Gastrocnemius medialis (tissue), 4 donors: ENCODE measurements around the gene NETO2.

Experiments
- POLR2A ChIP-seq, 2 donors: fragments of 450-650 bp; IDR thresholded peaks; one replicate each; pipeline ENCODE4 v1.6.1; 2017; ENCODE audit warnings: antibody characterized with exemption in 2 of 2, mild to moderate bottlenecking in 2 of 2, moderate library complexity in 2 of 2
- TF ChIP-seq, protein P1 (sequence below), 5 experiments: fragments of 450-650 bp in 3 of 5; fragments of 200-600 bp in 2 of 5; sonication (generic) in 2 of 5; IDR thresholded peaks in 4 of 5; conservative IDR thresholded peaks in 1 of 5; 1 replicate in 4 of 5; 2 replicates in 1 of 5; pipeline ENCODE4 v1.5.1; 2016 to 2019; ENCODE audit warnings: antibody characterized with exemption in 5 of 5, mild to moderate bottlenecking in 3 of 5, moderate library complexity in 3 of 5

DNA sequence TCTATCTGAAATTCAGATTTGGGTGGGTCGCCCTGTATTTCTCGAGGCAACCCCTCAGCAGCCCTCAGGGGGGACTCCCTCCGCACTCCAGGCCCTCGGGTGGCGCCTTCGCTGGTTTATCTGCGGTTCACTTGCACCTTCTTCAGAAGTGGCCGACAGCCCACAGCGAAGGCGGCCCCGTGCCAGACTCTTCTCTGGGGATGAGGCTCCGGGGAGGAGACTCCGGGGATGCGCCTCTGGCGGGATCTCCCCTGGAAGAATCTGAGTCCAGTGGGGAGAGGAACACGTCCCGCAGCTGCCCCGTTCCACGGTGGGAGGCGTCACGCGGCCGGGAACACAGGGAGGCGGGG lies 106.4 kb downstream of the NETO2 start:
- TF ChIP-seq, protein P1, sequence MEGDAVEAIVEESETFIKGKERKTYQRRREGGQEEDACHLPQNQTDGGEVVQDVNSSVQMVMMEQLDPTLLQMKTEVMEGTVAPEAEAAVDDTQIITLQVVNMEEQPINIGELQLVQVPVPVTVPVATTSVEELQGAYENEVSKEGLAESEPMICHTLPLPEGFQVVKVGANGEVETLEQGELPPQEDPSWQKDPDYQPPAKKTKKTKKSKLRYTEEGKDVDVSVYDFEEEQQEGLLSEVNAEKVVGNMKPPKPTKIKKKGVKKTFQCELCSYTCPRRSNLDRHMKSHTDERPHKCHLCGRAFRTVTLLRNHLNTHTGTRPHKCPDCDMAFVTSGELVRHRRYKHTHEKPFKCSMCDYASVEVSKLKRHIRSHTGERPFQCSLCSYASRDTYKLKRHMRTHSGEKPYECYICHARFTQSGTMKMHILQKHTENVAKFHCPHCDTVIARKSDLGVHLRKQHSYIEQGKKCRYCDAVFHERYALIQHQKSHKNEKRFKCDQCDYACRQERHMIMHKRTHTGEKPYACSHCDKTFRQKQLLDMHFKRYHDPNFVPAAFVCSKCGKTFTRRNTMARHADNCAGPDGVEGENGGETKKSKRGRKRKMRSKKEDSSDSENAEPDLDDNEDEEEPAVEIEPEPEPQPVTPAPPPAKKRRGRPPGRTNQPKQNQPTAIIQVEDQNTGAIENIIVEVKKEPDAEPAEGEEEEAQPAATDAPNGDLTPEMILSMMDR (IDR thresholded peaks at IDR 0.05 in 4 of 5, conservative IDR thresholded peaks at IDR 0.05 in 1 of 5), result no peak
- no peak for TF ChIP-seq POLR2A (IDR thresholded peaks at IDR 0.05)
